HG02885 (cell line): Measurements from ENCODE around the gene DYNAP.

Experiments
- ATAC-seq: cut with Tn5 transposase; IDR thresholded peaks from one replicate; pipeline ENCODE4 v1.9.1; 2021; ENCODE audit warnings: mild to moderate bottlenecking; ENCODE audit not compliant: unreplicated experiment, poor library complexity

DYNAP gene

DNA sequence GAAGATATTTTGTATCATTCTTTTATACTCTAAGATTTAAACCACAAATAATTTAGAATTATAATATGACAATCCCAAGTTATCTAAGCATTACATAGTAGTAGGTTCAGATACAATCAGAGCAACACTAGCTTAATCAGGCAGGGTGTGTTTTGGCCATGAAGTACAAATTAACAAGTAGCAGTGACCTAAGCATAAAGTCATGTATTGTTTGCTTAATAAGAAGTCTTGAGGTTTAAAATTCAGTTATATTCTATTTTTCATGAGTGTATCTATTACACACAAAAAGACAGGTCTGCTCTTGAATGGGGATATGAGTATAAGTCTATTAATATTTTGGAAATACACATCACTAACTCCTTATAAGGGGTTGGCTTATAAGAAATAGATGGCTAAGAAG lies 39.9 kb downstream of the DYNAP start:
- no peak for ATAC-seq

DNA sequence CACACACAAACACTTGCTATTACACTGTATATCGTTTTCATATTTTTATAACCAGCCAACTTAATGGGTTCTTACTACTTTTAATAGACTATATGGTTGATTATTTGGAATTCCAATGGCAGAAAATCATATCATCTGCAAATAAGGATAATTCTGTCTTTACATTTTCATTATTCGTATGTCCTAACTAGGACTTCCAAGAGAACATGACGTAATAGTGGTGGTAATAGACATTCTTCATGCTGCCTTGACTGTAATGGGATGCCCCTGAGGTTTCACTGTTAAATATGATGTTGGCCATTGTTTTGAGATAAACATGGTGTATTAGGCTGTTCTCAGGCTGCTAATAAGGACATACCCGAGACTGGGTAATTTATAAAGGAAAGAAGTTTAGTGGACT lies 45.2 kb downstream of the DYNAP start:
- no peak for ATAC-seq

DNA sequence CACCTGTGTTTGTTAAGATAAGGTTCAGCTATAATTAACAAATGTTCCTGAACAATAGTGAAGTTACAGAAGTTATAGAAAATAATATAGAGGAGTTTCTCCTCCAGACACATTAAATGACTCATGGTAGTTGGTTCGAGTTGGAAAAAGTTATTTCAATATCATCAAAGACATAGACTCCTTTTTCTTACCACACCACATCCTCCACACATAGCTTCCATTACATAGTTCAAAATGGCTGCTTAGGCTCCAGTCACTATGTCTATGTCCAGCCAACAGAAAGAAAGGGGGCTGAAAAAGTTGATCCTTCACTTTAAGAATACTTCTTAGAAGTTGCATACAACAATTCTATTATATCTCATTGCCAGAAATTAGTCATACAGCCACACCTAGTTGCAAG lies 50.7 kb downstream of the DYNAP start:
- ATAC-seq, result no peak

DNA sequence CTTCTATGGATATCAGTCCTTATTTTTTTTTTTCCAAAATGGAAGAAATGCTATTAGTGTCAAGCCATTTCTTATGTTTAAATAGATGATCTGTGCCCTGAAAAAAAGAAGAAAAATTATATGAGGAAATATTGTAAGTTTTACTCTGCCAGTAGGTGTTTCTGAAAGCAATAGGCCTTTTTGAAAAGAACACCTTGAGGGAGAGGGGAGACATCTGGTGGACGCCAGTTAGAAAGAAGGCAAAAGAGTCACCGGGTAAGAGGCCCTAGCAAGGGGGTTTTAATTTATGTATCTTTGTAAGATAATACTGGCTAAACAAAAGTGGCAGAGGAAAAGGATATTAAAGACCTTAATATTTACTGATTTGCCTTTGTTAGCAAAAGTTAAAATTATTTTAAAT lies 56.1 kb downstream of the DYNAP start:
- ATAC-seq, result peak; percentile 71
